ENCODE measurements around the gene SCNN1B. TPM values are rescaled to one million over a fixed set of nuclear protein-coding genes. Genes with fewer than 3 reads are reported as not detected.
A peak's percentile ranks its signal among the peaks of the same experiment; 100 is the strongest.
"Not testable (repeated sequence)": the region's sequence is repeated elsewhere in the genome, so short reads cannot be mapped to it uniquely, and the experiment has no call there.

The SCNN1B gene
- total RNA-seq, 1 experiment from 2014 or later: 1.5 TPM

DNA sequence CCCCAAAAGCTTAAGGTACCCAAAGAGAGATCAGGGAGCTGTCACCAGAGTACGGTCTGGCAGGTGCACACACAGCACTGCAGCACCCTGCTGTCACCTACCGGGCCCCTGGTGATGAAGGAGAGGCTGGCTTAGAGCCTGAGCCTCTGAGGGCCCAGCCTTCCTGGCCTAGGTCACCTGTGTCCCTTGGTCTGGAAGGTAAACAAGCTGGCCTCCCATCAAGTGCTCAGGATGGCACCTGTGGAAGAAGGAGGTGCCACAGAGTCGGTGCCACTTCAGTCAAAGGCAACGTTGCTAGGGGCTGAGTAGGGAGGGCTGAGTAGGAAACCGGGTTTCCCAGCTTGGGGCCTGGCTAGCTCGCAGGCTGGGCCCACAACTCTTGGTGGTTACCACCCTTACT, 80.2 kb downstream of the SCNN1B start:
- DNase-seq: no peak
- Histone ChIP-seq H3K4me3 (ENCODE audit: insufficient read depth, low read depth, low read length) (no peak overlapping the region), H3K27me3 (ENCODE audit: control insufficient read depth, insufficient read depth, low read length) (no peaks in the 10 kb centered on the region), H3K36me3 (replicated peaks; ENCODE audit: control insufficient read depth, insufficient read depth, low read length) (no peaks in the 10 kb centered on the region)

DNA sequence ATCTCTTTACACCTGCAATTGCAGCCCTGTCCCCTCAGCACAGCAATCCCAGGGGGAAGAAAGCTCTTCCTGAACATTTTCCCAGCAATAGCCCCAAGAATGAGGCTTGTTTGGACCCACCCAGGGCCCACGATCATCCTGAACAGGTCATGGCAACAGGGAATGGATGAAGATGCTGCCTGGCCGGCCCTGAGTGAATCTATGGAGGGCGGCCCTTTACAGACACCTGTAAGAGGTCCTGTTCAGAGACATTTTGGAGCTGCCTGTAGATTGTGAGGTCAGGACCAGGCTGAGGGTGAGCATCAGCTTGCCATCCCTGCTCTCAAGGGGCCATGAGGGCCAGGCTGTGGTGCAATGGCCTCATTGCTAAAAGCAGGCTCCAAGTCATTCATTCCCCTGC, 81.8 kb downstream of the SCNN1B start:
- Histone ChIP-seq H3K4me3 (ENCODE audit: insufficient read depth, low read depth, low read length) (no peak overlapping the region), H3K27me3 (ENCODE audit: control insufficient read depth, insufficient read depth, low read length) (no peaks in the 10 kb centered on the region), H3K36me3 (replicated peaks; ENCODE audit: control insufficient read depth, insufficient read depth, low read length) (no peaks in the 10 kb centered on the region; the same call in 1 of the 2 replicates)
- DNase-seq: peak; percentile 23

GRCh38 chr16:23384878-23385277, 82.8 kb downstream of the SCNN1B start:
- Histone ChIP-seq H3K36me3 (replicated peaks; ENCODE audit: control insufficient read depth, insufficient read depth, low read length) (peaks cover under 1% of the 10 kb centered on the region; the same call in 1 of the 2 replicates), H3K27me3 (ENCODE audit: control insufficient read depth, insufficient read depth, low read length) (no peaks in the 10 kb centered on the region), H3K4me3 (ENCODE audit: insufficient read depth, low read depth, low read length) (no peak overlapping the region)
- no peak for DNase-seq

DNA sequence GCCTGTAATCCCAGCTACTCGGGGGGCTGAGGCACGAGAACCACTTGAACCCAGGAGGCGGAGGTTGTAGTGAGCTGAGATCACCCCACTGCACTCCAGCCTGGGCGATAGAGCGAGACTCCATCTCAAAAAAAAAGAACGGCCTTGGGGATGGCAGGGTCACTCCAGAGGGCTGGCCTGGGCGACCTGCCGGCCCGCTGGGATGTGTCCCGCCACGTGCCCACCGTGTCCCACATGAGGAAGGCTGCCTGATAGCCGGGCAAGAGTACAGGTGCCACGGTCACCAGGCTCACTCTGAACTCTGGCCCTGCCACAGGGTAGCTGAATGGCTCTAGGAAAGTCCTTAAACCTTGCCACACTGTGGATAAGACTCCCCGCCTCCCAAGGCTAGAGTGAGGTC, 83.3 kb downstream of the SCNN1B start:
- peaks cover 2% of the 10 kb centered on the region; the same call in 1 of the 2 replicates for H3K36me3 ChIP-seq (replicated peaks; ENCODE audit: control insufficient read depth, insufficient read depth, low read length)
- H3K27me3 ChIP-seq (ENCODE audit: control insufficient read depth, insufficient read depth, low read length): no peaks in the 10 kb centered on the region
- DNase-seq: peak; percentile 28
- H3K4me3 ChIP-seq (ENCODE audit: insufficient read depth, low read depth, low read length): no peak overlapping the region

GRCh38 chr16:23387666-23388065, 85.6 kb downstream of the SCNN1B start:
- Histone ChIP-seq H3K36me3 (replicated peaks; ENCODE audit: control insufficient read depth, insufficient read depth, low read length) (peaks cover 12% of the 10 kb centered on the region), H3K4me3 (ENCODE audit: insufficient read depth, low read depth, low read length) (no peak overlapping the region), H3K27me3 (ENCODE audit: control insufficient read depth, insufficient read depth, low read length) (no peaks in the 10 kb centered on the region)
- DNase-seq: no peak

DNA sequence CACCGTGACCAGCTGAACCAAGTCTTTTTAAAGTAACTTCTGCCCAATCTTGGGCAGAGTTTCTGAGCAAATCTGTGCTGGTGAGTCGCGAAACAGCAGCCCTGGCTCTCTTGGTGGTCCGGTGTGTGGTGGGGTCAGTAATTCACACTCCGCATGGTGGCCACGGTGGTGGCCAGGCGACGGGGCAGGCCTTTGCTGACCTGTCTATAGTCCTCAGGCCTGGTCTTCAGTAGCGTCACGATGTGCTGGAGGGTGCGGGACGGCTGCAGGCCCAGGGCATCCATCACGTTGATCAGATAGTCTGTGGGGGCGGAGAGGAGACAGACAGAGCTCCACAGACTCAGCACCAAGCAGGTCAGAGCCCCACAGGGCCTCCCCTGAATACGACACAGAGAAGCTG, 86.7 kb downstream of the SCNN1B start:
- Histone ChIP-seq H3K4me3 (ENCODE audit: insufficient read depth, low read depth, low read length) (no peak overlapping the region), H3K36me3 (replicated peaks; ENCODE audit: control insufficient read depth, insufficient read depth, low read length) (peaks cover 12% of the 10 kb centered on the region), H3K27me3 (ENCODE audit: control insufficient read depth, insufficient read depth, low read length) (no peaks in the 10 kb centered on the region)
- DNase-seq: no peak

DNA sequence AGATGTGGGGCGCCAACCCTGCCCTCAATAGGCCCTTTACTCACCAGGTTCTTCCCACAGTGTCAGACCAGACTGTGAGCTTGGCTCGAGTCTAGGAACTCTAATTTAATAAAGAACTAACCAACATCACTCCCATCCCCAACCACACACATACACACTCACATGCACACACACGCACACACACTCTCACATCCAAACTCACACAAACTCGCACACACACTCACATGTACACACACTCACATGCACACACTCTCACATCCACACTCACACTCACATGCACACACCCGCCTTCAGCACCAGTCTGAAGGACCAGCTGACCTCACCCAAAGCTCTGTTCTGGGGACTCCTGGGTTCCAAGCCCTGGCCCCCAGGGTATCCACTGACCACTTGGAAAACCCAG, 87.1 kb downstream of the SCNN1B start:
- DNase-seq: no peak
- H3K36me3 ChIP-seq (replicated peaks; ENCODE audit: control insufficient read depth, insufficient read depth, low read length): peaks cover 12% of the 10 kb centered on the region

DNA sequence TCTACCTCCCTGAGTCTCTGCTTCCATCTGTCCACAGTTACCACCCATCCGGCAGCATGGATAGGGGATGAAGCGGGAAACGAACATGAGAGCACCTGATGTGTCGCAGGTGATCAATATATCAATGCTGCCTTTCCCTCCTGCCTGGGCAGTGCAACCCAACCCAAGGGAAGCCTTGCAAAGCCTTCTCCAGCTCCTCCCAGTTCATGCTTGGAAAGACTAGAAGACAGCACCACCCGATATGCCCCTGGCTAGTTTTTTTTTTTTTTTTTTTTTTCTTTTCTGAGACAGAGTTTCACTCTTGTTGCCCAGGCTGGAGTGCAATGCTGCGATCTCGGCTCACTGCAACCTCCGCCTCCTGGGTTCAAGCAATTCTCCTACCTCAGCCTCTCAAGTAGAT, 87.8 kb downstream of the SCNN1B start:
- not testable (repeated sequence) for DNase-seq; H3K27me3 ChIP-seq (ENCODE audit: control insufficient read depth, insufficient read depth, low read length); H3K4me3 ChIP-seq (ENCODE audit: insufficient read depth, low read depth, low read length)
- H3K36me3 ChIP-seq (replicated peaks; ENCODE audit: control insufficient read depth, insufficient read depth, low read length): peaks cover 12% of the 10 kb centered on the region

More for the DNA sequence above, 87.1 kb downstream of the SCNN1B start:
- Histone ChIP-seq H3K27me3 (ENCODE audit: control insufficient read depth, insufficient read depth, low read length) (no peaks in the 10 kb centered on the region), H3K4me3 (ENCODE audit: insufficient read depth, low read depth, low read length) (no peak overlapping the region)

DNA sequence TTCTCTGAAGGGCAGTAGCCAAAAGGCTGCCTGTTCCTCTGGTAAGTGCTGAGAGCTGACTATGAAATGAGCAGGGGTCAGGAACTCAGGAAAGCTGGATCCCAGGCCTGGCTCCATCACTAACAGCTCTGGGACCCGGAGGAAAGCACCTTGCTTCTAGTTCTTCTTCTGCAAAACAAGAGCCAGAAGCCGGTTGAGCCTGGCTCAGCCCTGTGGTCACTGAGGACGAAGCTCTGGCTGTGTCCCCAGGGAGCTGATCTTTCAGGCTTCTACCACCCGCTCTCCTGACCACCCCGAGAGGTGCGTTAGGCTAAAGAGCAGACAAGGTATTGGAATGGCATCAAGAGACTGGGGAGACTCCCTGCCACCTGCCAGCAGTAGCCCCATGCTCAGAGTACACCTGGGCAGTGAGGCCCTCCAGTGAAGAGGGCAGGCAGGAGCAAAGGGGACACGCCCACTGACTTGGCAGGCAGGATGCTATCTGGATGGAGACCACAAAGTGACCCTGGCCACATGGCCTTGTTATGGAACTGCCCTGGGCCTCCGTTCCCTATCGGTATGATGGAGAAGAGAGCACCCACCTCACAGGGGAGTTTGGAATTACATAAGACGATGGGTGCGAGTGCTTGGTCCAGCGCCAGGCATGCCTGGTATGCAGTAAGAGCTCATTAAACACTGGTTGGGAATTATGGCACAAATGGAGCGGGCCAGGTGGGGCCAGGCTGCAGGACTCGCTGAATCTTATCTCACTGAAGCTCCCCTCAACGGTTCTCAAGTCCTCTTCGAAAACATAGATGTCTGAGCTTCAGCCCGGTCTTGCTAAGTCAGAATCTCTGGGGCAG, 89.5 kb downstream of the SCNN1B start:
- Histone ChIP-seq H3K4me3 (ENCODE audit: insufficient read depth, low read depth, low read length) (no peak overlapping the region), H3K36me3 (replicated peaks; ENCODE audit: control insufficient read depth, insufficient read depth, low read length) (peaks cover 12% of the 10 kb centered on the region), H3K27me3 (ENCODE audit: control insufficient read depth, insufficient read depth, low read length) (no peaks in the 10 kb centered on the region)
- DNase-seq: no peak

GRCh38 chr16:23392223-23392600, 90.1 kb downstream of the SCNN1B start:
- no peak for DNase-seq
- Histone ChIP-seq H3K36me3 (replicated peaks; ENCODE audit: control insufficient read depth, insufficient read depth, low read length) (peaks cover 12% of the 10 kb centered on the region), H3K4me3 (ENCODE audit: insufficient read depth, low read depth, low read length) (no peak overlapping the region), H3K27me3 (ENCODE audit: control insufficient read depth, insufficient read depth, low read length) (no peaks in the 10 kb centered on the region)

- Histone ChIP-seq H3K27me3 (ENCODE audit: control insufficient read depth, insufficient read depth, low read length) (no peaks in the 10 kb centered on the region), H3K36me3 (replicated peaks; ENCODE audit: control insufficient read depth, insufficient read depth, low read length) (peaks cover 16% of the 10 kb centered on the region), H3K4me3 (ENCODE audit: insufficient read depth, low read depth, low read length) (no peak overlapping the region)
- no peak for DNase-seq
Observed at GRCh38 chr16:23394141-23394831, 92.2 kb downstream of the SCNN1B start.

DNA sequence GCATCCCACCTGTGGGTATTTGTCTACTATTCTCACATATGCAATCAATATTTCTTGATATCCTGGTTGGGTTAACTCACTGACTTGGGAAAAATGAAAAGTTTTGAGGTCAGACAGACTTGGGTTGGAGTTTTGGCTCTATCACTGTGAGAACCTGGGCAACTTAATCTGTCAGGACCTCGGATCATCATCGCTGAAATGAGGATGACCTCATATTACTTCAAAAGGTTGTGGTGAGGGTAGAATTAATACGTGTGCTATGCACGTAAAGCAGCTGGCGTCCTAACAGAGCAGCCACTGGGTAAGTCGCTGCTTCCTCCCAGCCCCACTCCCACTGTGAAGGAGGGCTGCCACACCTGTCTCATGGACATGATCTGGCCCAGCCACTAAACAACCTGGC, 93.6 kb downstream of the SCNN1B start:
- no peak overlapping the region for H3K4me3 ChIP-seq (ENCODE audit: insufficient read depth, low read depth, low read length)
- H3K27me3 ChIP-seq (ENCODE audit: control insufficient read depth, insufficient read depth, low read length): no peaks in the 10 kb centered on the region
- H3K36me3 ChIP-seq (replicated peaks; ENCODE audit: control insufficient read depth, insufficient read depth, low read length): peaks cover 14% of the 10 kb centered on the region
- no peak for DNase-seq

- DNase-seq: no peak
- Histone ChIP-seq H3K36me3 (replicated peaks; ENCODE audit: control insufficient read depth, insufficient read depth, low read length) (peaks cover 4% of the 10 kb centered on the region), H3K4me3 (ENCODE audit: insufficient read depth, low read depth, low read length) (no peak overlapping the region), H3K27me3 (ENCODE audit: control insufficient read depth, insufficient read depth, low read length) (no peaks in the 10 kb centered on the region)
Observed at GRCh38 chr16:23397464-23397863, 95.4 kb downstream of the SCNN1B start.

- peaks cover 4% of the 10 kb centered on the region for H3K36me3 ChIP-seq (replicated peaks; ENCODE audit: control insufficient read depth, insufficient read depth, low read length)
- DNase-seq: peak; percentile 80
- H3K4me3 ChIP-seq (ENCODE audit: insufficient read depth, low read depth, low read length): no peak overlapping the region
- no peaks in the 10 kb centered on the region for H3K27me3 ChIP-seq (ENCODE audit: control insufficient read depth, insufficient read depth, low read length)
Observed at GRCh38 chr16:23398987-23399805, 97.1 kb downstream of the SCNN1B start.

All from H7 (cell line).